HG03575 (cell line): ENCODE results near the gene CRCP.

Source experiments
- ATAC-seq: cut with Tn5 transposase; IDR thresholded peaks from one replicate; pipeline ENCODE4 v1.9.1; 2021; ENCODE audit not compliant: unreplicated experiment, insufficient number of reproducible peaks, low FRiP score; ENCODE audit errors: extremely low read depth

CRCP gene

DNA sequence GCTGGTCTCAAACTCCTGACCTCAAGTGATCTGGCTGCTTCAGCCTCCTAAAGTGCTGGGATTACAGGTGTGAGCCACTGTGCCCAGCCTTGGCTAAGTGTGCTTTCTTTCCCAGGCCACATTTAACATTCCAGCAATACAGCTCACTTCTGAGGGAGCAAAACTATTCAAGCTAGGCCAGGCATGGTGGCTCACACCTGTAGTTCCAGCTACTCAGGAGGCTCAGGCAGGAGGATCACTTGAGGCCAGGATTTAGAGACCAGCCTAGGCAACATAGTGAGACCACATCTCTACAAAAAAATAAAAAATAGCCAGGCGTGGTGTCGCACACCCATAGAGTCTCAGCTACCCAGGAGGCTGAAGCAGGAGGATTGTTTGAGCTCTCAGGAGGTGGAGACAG, 67.2 kb downstream of the CRCP start:
- no peak for ATAC-seq

DNA sequence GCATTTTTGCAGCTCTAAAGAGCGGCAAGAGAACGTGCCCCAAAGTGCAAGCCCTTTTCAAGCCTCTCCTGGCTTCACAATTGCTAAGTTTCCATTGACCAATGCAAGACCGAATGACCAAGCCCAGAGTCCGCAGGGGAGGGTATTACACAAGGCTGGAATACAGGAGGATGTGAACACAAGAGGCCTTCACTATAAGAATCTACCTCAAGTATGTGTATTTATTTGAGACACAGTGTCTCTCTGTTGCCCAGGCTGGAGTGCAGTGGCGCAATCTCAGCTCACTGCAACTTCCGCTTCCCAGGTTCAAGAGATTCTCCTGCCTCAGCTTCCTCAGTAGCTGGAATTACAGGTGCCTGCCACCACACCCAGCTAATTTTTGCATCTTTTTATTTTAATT, 68.3 kb downstream of the CRCP start:
- no peak for ATAC-seq

DNA sequence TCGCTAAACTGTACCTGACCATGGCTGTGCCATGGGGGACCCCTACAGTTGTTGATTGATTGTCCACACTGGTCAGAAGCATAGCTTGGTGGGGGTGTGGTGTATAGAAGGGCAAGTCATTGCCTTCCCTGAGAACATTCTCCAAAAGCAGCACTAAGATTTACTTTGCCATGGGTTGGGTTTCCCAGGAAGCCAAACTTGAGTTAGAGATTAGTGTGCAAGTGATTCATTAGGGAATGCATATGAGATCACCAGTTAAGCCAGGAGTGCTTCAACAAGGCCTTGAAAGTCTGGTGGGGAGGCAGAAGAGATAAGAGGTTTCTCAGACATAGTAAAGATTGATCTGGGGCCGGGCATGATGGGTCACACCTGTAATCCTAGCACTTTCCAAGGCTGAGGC, 69.1 kb downstream of the CRCP start:
- ATAC-seq: no peak

DNA sequence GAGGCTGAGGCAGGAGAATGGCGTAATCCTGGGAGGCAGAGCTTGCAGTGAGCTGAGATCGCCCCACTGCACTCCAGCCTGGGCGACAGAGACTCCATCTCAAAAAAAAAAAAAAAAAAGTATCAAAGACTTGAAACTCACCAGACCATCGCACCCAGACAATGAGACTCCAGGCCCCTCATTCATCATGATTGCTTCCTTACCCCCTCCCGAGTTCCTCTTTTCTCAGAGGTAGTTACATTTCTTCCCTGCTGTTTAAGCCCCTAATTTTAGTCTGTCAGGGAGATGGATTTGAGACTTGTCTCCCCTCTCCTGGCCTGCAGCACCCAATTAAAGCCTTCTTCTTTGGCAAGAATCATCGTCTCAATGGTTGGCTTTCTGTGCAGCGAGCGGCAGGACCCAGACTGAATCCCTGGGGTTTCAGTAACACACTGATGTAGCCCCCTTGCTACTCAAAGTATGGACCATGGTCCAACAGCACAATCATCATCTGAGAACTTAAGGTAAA, 71.1 kb downstream of the CRCP start:
- no peak for ATAC-seq

DNA sequence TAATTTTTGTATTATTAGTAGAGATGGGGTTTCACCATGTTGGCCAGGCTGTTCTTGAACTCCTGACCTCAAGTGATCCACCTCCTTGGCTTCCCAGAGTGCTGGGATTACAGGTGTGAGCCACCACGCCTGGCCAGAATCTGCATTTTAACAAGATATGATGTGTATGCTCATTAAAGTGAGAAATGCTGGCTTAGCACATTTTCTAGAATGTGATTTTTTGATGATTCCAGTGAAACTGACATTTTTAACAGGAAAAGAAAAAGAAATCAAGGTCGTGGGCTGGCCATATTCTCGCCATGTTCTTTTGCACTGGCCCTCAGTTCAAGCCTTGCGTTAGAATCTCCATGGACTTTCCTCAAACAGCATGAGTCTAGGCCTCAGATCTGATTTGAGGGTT, 72.3 kb downstream of the CRCP start:
- ATAC-seq: no peak

DNA sequence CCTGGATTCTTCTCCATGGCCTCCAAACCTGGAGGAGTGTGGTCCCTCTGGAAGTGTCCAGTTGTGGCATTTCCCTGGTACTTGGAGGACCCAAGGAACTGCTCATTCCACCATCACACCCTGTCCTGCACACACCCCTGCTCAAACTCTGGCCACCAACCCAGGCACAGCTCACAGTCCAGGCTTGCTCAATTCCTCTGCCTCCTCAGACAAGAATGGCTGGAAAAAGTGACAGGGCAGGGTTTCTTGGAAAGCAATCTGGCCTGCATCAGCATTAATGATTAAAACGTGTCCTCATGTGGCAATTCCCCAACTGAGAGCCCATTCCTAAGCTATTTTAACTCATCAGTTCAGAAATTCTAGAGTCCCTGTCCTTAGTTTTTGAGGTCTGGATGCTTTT, 73.3 kb downstream of the CRCP start:
- no peak for ATAC-seq

DNA sequence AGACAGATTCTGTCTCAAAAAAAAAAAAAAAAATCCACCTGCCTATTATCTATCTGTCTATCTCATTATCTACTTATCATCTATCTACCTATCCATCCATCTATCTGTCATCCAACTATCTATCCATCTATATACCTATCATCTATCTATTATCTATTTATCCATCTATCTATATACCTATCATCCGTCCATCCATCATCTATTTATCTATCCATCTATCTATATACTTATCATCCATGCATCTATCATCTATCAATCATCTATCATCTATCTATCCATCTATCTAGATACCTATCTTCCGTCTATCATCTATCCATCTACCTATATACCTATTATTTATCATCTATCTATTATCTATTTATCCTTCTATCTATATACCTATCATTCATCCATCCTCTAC, 74.0 kb downstream of the CRCP start:
- no peak for ATAC-seq

DNA sequence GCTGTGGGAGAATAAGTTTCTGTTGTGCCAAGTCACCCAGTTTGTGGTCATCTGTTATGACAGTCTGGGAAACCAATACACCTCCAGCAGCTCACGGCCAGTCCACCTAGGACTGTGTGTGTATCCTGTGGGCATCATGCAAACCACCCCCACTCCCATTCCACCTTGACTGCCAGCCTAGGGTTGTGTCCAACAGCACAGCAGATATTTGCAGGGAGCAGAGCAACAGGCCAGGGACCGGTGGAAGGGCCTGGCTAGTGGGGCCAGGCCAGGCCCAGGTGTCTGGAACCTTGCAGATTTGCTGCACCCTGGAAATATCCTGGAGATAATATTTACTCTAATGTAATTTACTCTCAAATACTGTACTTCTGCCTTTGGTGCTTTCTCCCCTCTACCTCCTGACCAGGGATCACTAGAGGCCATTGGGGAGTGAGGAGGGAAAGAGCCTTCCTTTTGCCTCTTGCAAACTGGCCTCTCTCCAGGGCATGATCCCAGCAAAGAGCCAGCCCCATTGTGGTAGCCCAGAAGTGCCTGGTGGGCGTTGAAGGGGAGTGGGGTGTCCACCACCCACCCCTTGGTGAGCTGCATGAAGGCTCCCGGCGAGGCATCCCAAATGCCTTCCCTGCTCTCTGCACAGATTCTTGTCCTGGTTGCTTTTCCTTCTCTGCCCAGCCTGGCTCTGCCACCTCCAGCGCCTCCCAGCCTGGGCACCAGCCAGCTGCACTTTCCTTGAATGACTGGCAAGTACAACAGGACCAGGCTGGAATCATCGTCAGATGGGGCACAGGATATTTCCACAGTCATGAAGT, 75.3 kb downstream of the CRCP start:
- ATAC-seq: no peak

DNA sequence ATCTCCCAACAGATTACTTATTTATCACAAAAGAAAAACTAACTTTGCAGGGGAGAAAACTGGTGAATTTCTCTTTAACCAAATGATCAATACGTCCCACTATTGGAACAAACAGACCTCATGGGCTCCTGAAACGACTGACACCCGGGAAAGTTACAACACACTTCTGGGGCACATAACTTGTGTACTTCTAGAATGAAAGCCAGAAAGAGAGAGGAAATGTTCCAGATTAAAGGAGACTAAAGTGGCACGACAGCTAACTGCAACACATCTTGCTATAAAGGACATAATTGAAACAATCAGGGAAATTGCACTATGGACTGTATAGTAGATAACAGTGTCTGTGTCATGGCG, 75.8 kb downstream of the CRCP start:
- no peak for ATAC-seq

DNA sequence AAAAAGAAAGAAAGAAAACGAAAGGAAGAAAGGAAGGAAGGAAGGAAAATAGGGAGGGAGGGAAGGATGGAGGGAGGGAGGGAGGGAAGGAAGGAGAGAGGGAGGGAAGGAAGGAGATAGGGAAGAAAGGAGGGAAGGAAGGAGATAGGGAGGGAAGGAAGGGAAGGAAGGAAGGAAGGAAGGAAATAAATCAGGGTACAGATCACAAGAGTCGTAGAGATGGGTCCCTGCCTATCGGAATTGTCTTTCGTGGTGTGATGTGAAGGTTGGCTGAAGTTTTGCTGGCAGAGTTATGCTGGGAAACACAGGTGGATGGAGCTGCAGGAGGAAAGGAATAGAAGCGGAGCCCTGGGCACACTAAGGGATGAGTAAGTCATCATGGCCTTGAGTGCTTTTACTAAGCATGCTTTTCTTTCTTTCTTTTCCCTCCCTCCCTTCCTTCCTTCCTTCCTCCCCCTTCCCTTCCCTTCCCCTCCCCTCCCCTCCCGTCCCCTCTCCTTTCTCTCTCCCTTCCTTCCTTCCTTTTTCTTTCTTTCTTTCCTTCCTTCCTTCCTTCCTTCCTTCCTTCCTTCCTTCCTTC, 78.6 kb downstream of the CRCP start:
- no peak for ATAC-seq

DNA sequence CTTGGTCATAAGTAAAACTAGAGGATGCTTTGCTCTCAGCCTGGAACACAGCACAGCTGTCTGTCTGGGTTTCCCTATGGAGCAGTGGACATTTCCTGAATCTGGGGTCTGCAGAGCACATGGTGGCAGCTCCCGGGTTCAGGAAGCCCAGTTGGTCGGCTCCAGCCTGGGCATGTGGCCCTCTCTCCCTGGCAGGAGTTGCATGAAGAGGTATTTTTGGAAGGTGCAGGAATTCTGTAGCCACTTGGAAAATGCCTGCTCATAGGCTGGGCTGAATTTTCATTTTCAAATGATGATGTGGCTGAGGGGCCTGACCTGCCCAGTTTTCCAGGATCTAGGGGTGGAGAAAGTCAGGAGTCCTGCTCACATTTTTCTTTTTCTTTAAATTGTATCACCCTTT, 83.8 kb downstream of the CRCP start:
- ATAC-seq: no peak

DNA sequence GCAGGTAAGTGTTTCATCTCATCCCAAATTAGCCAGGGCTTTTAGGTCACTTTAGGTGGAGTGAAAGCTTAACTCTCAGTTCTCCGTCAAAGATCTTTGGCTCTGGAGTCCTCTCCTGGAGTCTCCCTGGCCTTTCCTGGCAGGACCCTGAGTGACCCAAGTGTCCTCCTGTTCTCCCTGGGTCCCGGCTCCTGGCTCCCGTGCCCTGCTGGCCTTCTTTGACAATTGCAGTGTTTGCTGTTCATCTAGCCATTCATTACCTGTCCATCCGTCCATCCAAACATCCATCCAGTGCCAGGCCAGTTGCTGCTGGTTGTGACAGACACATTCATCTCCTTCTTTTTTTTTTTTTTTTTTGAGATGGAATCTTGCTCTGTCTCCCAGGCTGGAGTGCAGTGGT, 84.3 kb downstream of the CRCP start:
- ATAC-seq: no peak

DNA sequence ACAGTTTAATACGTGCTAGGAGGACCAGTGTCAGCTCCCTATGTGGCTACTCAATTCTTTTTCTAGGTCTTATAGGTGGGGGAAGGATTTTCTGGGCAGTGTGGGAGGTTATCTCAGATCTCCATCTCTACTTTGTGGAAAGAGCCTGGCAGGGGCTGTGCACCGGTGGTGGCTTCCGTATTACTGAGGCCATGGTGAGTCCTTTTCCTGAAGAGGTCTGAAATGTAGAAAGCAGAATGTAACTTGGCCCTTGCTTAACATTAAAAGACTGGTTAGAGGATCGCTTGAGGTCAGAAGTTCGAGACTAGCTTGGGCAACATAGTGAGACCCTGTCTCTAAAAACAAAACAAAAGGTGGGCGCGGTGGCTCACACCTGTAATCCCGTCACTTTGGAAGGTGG, 87.8 kb downstream of the CRCP start:
- ATAC-seq: no peak
